ENCODE measurements around the gene DNAL4.

The DNAL4 gene

GRCh38 chr22:38729946-38730345 is 64.0 kb downstream of the DNAL4 start:
- DNase-seq (ENCODE audit: low read depth in 2 of 2): no peak
- TF ChIP-seq CTCF (IDR thresholded peaks at IDR 0.05; ENCODE audit: low read depth, low read length): no peak
- H3K4me3 ChIP-seq (replicated peaks in 1 of 2; ENCODE audit: low read depth in 2 of 2, low read length in 2 of 2): no peak overlapping the region

DNA sequence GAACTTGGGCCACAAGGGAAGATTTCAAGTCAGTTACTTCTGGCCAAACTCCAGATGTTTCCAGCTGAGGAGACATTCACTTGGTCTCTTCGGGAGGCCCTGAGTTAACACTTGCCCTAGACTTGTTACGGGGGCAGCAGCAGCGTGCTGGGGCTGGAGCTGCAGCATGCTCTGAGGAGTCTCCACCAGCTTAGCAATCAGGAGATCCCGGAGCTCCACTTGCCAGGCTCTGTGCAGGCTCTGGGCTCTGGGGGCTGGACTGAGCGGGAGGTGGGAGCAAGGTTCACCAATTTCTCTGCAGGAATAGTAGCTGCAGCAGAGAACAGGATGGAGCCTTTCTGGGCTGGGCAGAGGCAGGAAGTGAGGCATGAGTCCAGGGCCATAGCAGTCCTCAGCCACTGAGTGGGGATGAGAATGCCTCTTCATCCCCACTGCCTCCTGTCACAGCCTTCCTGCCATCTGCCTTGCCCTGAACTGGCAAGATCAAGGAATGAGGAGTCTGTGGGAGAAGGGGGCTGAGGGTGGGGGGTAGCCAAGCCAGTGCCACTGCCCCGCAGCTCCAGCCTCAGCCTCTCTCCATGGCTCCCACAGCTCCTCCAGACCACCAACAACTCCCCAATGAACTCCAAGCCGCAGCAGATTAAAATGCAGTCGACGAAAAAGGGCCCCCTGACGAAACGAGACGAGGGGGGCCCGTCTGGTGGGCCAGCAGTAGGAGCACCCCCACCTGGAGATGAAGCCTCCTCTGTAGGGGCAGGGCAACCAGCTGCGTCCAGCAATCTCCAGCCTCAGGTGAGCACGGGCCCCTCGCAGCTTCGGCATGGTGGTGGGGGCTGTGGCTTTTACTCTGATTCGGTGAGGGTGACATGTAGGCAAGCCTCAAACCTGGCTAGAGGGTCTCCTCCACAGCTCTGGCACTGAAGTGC is 64.8 kb downstream of the DNAL4 start:
- no peak for DNase-seq (ENCODE audit: low read depth in 2 of 2)
- no peak for TF ChIP-seq CTCF (IDR thresholded peaks at IDR 0.05; ENCODE audit: low read depth, low read length)
- no peak overlapping the region for H3K4me3 ChIP-seq (replicated peaks in 1 of 2; ENCODE audit: low read depth in 2 of 2, low read length in 2 of 2)
